ENCODE measurements around the gene PTPN5.

Gene PTPN5

GRCh38 chr11:18736590-18737148, 54.9 kb downstream of the PTPN5 start:
- DNase-seq = no peak

GRCh38 chr11:18733202-18733601, 58.4 kb downstream of the PTPN5 start:
- DNase-seq = no peak

GRCh38 chr11:18731949-18732821, 59.4 kb downstream of the PTPN5 start:
- DNase-seq = peak; percentile 38 to 55

- no peak for DNase-seq
These were observed 60.2 kb downstream of the PTPN5 start for GRCh38 chr11:18731441-18731840.

- no peak for DNase-seq
These were observed 61.6 kb downstream of the PTPN5 start for GRCh38 chr11:18730020-18730419.

- DNase-seq = no peak
These were observed 62.2 kb downstream of the PTPN5 start for GRCh38 chr11:18729426-18729825.

- no peak for DNase-seq
These were observed 62.9 kb downstream of the PTPN5 start for GRCh38 chr11:18728658-18729057.

- DNase-seq = peak in 1 of 2 donors; percentile 21
These were observed 63.9 kb downstream of the PTPN5 start for GRCh38 chr11:18727479-18728236.

- DNase-seq = no peak
These were observed 65.6 kb downstream of the PTPN5 start, which contains the start of gene IGSF22 for GRCh38 chr11:18726040-18726439. Gene IGSF22, minus strand, starts transcription at chr11:18726188. Its CDS starts 1,952 bp downstream, at chr11:18724236.

GRCh38 chr11:18723991-18724390, 67.6 kb downstream of the PTPN5 start:
- DNase-seq = no peak

GRCh38 chr11:18722293-18722637, 69.3 kb downstream of the PTPN5 start:
- no peak for DNase-seq

GRCh38 chr11:18721561-18722292, 69.9 kb downstream of the PTPN5 start:
- peak in 1 of 2 donors; percentile 50 for DNase-seq

- peak; percentile 14 to 52 for DNase-seq
These were observed 70.6 kb downstream of the PTPN5 start for GRCh38 chr11:18720808-18721560.

- no peak for DNase-seq
These were observed 71.3 kb downstream of the PTPN5 start for GRCh38 chr11:18720091-18720807.

GRCh38 chr11:18715476-18715875, 76.1 kb downstream of the PTPN5 start:
- no peak for DNase-seq

- no peak for DNase-seq
These were observed 77.2 kb downstream of the PTPN5 start for GRCh38 chr11:18714443-18714780.

- DNase-seq = no peak
These were observed 77.8 kb downstream of the PTPN5 start for GRCh38 chr11:18713646-18714442.

- no peak for DNase-seq
These were observed 81.1 kb downstream of the PTPN5 start for GRCh38 chr11:18710545-18710944.

- no peak for DNase-seq
These were observed 82.2 kb downstream of the PTPN5 start for GRCh38 chr11:18709414-18709813.

- no peak for DNase-seq
These were observed 83.7 kb downstream of the PTPN5 start for GRCh38 chr11:18707811-18708340.
